ENCODE data around the gene SH3RF3.

Gene SH3RF3

DNA sequence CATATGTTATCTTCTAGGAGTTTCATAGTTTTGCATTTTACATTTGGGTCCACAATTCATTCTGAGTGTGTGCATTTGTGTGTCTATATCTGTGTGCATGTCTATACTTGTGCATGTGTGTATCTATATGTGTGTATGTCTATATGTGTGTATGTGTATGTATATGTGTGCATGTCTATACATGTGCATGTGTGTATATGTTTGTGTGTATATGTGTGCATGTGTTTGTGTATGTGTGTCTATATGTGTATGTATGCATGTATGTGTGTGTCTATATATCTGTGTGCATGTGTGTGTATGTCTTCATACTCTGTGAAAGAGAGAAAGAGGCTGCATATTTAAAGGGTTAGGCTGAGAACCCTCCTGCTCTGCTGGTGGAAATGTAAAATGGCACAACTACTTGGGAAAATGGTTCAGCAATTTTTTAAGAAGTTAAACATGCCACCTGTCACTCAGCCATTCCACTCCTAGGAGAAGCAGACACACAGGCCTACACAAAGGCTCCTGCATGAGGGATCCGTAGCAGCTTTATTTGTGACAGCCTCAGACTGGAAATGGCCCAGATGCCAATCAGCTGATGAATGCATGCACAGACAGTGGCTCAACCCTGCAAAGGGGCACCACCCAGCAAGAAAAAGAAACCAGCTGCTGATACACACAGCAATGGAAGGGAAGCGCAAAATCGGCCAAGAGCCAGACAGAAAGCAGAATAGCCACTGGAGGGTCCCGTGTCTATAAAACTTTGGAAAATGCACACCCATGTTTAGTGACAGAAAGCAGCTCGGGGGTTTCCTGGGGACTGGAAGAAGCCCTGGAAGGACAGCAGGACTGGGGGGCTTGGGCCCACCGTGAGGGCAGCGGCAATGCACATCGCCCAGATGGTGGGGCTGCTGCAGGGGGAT is 337.9 kb downstream of the SH3RF3 start:
- DNase-seq, result no peak

DNA sequence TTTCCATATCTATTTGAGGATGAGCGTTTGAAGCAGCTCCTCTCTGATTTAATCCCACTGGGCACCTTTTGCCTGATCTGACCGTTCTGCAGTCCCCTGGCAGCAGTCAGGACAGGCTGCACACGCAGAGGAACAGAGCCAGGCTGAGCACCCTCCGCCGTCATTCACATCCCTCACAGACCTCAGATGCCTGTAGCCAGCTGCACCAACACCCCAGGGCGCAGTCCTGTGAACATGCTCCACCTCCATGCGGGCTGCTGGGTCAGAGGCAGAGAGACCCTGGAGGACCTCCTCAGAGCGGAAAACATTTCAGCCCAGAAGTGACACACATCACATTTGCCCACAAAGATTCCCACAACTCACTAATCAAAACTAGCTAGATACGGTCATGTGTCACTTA is 338.7 kb downstream of the SH3RF3 start:
- DNase-seq, result no peak

DNA sequence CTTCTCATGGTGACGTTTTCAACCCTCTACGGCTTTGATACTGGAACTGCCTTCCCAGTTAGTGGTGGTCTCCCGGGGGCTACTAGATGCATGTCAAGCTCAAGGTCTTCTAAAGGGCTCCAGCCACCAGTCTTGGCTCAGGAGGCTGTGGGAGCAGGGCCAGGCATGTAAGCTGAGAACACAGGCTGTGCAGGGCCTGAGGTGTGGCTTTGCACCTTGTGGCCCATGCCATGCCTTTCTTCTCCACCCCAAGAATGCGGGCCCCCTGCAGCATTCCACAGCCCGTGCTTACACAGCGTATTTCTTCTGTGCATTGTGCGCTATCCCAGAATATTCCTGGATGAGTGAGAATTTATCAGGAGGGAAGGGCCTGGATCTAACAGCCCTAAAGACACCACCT is 339.9 kb downstream of the SH3RF3 start:
- no peak for DNase-seq

DNA sequence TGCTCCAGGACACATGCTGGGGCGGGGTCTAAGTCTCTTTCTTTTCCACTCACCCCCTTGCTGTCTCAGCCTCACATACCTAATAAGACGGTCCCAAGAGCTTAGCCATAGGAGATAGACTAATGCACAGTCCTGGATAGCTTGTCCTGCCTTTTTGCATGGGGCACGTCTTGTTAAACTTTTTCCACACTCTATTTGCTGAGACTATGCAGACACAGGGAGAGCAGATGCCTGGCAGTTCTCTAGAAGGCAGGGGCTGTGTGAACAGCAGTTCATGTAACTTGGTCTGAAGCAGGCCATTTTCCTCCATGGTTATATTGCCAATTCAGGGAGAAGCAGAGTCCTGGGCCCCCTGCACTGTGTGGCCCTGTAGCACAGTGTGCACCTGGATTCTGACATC is 342.7 kb downstream of the SH3RF3 start:
- DNase-seq, result no peak

DNA sequence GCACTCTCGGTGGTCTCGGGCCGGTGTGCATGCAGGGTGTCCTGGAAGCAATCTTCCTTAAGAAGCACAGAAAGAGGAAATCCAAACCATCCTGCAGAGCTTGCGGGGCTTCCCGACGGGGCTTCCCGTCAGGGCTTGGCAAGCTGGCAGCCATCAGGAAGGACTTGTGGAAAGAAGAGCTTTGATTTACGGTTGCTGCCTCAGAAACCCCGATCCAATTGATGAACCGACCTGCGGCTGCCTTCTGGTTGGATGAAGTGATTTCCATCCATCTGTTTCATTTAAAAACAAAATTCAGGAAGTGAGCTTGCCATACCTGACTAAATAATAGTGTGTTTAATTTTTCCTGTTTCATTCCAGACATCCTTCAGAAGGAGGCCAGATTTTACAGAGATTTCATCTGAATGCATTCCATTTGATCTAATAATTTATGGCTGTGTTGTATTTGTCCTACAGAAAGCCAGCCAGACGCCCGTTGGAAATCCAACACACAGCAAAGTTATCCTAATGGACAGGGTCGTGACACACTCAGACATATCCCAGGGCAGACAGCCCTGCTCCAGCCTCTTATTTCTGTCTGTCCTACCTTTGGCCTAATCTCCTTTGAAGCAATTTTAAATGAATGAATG is 343.4 kb downstream of the SH3RF3 start:
- DNase-seq, result no peak

DNA sequence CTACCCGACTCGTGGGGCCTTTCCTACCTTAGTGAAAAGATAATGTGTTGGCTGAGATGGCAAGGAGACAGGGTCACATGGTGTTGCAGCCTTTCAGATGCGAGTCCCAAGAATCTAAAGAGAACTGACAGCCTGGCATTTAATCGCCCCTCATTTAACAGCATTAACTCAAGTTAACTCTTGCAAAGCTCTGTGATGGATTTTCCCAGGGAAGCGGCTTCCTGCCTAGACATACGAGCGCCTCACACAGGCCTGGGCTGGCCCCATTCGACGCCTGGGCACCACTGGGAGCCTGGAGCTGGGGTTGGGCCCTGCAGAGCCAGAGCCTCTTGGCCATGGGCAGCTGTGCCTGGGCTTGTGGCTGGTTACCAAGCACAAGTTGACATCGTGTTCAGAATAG is 344.0 kb downstream of the SH3RF3 start:
- no peak for DNase-seq

DNA sequence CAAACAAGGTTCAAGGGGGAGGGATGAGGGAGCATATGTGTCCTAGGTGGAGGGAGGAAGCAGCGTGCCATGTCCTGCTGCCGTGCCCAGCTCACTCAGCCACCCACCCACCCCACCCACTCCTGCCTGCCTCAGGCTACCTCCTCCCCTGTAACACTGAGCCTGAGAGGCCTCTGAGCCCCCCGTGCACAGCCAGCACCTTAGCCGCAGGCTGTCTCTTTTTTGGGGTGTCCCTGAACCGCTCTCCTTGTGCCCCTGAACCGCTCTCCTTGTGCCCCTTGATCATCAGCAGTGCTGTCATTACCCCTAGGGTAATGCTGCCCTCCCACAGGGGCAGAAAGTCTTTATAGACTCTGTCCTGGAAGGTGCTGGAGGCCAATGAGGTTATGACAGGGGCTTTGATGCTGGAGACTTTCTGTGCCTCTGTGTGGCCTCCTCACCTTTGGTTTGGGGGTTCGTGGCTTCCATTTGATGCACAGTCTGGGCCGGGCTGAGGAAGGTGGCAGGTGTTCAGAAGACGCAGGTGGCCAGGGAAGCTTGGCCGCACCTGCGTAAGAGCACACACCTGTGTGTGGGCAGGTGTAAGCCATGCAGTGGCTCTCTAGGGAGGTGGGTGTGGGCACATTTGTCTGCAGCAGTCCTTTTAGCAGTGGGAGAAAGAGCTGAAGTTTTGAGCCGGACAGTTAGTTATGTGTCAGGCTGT is 344.8 kb downstream of the SH3RF3 start:
- DNase-seq, result peak; percentile 35

DNA sequence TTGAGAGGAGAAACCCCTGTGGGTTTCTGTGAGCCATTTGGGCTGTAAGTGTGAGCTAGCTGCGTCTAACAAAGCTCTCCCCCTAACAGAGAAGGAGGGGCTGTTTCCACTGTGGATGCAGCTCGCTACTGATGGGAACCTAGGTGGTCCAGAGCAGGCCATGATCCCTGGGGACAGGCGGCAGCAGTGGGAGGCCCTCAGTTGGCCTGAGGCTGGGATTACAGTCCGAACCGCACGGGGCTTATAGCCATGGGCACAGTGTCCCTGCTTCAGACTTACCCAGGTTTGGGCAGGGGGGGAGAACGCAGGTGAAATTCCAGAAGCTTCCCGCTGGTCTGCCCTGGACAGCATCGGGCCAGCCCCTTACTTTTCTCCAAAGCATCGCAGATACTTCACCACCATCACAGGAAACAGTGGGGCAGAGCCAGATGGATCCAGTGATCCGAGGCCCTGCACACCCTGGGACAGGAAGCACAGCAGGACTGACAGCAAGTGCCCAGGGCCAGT is 345.4 kb downstream of the SH3RF3 start:
- no peak for DNase-seq

DNA sequence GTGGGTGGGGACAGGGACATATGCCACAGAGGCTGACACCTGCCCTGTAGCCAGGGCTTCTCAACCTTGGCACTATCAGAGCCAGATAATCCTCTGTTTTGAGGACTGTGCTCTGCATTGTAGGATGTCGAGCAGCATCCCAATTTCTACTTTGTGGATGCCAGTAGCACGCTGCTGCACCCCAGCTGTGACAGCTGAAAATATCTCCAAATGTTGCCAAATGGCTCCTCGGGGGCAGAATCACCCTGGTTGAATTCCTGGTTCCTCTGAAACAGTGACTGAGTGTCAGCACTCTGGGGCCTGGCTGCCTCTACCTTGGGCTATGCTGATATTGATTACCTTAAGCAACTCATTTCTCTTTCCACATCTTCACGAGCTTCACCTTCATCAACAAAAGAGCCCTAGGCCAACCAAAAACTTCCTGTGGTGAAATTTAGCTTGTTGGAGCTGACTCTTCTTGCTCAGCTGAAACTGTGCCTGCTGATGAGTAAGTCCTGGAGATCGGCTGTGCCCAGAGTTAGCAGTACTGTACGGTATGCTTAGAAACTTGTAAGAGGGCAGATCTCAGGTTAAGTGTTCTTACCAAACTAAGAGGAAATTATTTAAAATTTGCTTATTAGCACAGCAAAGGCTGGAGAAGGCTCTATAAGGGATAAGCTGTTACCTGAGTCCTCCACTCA is 346.7 kb downstream of the SH3RF3 start:
- no peak for DNase-seq

DNA sequence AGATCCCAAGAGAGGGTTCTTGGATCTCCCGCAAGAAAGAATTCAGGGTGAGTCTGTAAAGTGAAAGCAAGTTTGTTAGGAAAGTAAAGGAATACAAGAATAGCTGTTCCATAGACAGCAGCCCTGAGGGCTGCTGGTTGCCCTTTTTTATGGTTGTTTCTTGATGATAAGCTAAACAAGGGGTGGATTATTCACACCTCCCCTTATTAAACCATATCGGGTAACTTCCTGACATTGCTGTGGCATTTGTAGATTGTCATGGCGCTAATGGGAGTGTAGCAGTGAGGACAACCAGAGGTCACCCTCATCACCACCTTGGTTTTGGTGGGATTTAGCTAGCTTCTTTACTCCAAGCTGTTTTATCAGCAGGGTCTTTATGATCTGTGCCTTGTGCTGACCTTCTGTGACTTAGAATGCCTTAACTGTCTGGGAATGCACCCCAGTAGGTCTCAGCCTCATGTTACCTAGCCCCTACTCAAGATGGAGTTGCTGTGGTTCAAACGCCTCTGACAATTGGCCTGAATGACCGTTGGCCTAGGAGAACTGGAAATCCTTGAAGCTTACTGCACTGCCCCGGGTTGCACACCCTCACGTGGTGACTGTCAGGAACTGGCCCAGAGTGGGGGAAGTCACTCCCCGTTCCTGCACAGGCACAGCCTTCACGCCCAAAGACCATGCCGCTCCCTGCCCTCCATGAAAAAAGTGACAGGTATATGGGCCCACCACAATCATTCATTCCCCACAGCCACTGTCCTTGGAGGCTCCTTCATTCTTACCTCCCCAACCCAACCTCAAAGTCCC is 347.8 kb downstream of the SH3RF3 start:
- DNase-seq, result no peak

DNA sequence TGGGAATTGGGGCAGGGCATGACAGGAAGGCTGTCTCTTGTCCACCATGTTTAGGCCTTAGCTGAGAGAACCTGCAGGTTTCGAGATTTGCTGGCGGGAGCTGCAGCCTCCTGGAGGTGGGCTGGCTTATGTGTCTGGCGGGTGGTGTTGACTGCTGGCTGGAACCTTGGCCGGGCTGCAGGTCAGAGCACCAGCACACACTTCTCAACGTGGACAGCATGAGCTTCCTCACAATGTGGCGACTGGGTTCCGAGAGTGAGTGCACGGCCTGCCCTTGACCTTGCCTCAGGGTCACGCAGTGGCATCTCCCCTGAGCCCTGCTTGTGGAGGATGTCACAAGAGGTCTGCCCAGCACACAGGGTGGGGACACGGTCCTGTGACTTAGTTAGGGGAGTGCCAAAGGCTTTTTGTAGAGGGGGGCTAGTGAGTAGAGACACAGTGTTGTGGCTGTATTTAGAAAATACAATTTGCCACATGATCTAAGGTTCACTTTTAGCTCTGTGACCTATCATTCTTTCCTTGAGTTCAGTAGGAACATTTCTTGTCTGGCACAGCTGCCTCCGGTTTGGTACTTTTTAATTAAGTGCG is 350.0 kb downstream of the SH3RF3 start:
- no peak for DNase-seq

DNA sequence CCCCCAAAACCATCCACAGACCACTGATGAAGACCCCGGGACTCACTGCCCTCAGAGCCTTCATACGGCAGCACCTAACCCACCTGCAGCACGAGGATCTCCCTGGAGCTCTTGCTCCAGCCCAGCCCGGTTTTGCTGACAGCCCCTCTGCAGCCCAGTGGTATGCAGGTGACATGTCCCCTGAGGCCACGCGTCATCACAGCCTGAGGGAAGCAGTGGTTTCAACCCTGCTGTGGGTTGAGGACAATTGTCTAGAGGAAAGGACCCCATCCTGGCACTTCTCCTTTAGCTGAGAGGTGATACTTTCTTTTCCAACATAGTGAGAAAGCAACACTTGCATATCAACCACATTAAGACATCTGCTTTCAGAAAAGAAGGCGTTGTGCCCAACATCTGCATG is 350.8 kb downstream of the SH3RF3 start:
- no peak for DNase-seq

DNA sequence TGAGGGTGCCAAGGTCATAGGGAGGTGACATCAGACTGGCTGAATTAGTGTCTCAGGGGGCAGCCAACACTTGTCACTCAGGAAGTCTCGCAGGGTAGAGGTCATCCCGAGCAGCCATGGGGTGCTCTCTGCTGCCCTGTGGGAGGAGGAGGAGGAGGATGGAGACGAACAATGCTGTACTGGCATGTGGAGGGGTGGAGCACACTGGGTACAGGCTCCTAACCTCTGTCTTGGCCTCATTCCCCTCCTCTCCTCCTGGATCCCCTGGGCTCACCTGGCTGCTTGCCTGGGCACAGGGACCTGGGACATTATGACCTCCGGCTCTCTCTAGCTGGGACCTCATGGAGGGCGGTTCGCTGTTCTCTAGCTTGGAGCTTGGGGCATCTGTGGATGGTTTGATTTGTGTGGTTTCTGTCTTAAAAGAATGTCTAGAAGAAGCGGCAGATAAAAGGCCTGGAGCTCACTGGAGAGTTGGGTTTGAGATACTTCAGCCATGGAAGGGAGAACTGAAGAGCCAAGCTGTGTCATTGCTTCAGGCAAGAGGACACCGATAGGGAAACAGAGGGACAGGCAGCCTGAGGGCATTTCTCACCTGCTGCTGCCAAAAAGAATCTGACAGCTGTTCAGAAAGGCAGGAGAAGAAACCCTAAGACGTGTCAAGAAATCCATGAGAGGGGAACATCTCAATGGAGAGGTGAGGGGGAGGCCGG is 351.6 kb downstream of the SH3RF3 start:
- DNase-seq, result no peak

DNA sequence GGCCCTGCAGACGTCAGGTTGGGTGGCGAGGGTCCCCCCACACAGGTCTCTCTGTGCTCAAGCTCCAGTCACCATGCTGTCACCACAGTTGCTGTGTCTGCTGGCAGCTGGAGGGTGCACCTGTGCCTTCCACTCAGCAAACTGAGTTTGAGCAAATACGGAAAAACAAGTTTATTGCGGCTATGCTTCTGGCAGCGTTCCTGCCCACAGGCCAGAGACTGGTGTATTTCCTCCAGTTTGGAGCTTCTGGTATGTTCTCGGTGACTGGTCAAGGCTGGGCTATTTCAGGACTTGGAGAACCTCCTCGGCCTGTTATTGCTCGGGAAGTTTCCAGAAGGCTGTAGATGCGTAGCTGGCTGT is 352.2 kb downstream of the SH3RF3 start:
- DNase-seq, result no peak

DNA sequence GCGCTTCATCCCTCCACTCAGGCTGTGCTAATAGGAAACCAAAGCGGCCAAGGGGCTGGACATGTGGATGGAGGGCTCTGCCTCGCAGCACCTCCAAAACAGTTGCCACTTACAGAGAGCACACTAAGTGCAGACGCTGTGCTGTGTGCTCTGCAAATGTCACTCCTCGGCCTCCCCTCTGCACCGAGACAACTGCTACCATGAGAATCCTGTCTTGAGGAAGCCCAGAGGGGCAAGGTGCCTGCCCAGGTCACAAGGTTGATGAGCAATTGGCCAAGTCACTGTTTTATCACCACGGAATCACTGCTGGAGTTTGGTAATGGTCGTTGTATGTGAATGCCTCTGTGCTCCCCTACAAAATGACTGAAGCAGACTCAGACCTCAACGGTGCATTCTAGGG is 352.6 kb downstream of the SH3RF3 start:
- DNase-seq, result no peak

DNA sequence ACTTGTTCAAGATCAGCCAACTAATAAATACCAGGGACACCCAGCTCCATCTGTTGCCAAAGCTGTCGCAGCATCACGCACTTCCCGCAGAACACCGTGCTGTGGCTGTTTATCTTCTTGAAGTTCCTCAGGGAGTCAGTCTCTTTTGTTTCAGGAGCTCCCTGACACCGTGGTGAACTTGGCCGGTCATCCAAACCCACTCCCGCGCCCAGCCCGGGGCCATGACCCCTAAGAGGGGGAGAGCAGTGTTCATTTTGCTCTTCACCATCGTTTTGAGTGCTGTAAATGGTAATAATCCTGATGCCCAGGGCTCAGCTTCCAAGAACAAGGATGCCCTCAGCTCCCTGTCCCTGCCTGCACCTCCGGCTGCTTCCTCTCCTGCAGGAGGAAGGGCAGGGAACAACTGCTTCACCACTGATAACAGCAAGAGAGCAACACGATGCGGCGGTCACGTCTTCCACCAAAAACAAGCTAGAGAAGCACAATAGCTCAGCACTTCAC is 353.4 kb downstream of the SH3RF3 start:
- DNase-seq, result no peak

DNA sequence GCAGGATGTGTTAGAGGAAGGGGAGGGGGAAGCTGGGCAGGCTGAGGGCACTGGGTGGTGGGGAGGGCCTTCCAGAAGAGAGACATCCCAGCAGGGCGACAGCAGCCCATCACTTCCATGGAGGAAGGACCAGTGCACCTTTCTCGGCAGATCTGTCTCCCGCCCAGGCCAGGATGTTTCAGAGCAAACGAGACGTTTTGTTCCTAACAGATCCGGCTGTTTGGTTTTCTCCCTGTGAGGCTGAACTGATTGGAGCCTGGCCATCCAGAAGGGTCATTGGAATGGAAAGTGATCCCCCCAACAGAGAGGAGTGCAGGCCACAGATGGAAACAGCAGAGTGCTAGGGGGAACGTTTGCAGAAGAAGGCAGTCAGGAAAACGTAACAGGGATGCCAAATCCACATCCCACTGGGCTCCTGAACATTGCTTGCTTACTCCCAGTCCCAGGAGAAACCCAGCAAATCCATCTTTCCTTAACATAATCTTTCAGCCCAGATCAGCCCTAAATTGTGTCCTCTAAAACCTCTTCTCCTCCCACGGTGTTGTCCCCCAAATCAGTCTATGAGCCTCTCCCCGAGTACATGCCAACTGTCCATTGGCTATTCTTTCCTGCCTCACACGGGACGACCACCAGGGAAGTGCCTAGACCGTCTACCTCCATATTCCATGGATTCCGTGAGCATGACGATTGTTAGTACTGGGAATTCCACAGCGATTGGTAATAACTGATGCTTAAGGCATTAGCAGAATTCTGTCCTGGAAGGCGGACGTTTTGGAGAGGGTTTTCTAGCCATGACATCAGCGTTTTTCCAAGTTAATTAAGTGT is 357.9 kb downstream of the SH3RF3 start:
- no peak for DNase-seq

DNA sequence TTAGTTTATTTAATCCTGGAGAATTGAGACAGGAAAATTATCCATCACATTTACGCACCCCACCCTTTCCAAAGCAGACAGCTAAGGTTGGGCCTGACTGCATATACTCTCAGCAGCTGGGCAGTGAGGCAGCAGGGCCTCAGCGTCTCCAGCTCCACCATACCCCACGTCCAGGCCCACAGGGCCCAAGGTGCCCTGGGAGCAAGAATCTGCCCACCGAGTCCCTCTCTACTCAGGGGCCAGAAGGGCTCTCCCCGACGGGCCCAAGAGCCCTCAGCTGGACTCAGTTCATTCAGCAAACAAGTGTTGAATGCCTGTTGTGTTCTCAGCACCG is 358.5 kb downstream of the SH3RF3 start:
- DNase-seq, result no peak

DNA sequence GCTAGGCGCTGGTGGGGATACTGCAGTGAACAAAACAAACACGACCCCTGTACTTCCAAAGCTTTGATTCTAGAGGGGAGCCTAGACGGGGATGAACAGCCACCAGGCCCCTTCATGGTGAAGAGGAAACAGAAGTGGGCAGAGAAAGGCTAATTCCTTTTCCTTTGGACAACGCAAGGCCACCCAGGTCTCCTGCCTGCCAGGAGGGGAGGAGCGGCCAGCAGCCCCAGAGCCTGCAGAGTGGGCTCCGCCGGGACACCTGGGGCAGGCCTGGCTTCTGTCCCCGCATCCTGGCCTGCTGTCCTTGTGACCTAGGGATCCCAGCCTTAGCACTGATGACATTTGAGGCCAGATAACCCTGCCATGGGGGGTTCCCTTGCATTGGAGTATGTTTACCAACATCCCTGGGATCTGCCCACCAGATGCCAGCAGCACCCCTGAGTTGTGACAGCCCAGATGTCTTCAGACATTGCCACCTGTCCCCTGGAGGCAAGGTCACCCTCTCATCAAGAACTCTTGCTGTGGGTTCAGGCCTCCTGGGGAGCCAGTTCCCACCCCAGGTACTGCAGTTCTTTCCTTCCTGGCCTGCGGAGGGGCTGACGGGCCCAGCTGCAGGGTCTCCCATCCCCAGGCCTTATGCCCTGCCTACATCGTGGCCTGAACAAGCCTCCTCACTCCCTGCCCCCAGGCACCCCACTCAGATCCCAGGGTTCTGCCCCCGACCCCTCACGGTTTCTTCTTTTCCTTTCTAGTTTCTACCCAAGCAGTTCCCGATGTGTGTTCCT is 359.1 kb downstream of the SH3RF3 start:
- DNase-seq, result no peak

Measured in NCI-H1105 (cell line).